ENCODE measurements around the gene KCNT1. TPM values are rescaled to one million over a fixed set of nuclear protein-coding genes. Genes with fewer than 3 reads are reported as not detected.

KCNT1 gene
- polyA plus RNA-seq, 2 of the 4 experiments (the other 2 are of a cell fraction): not detected

- H3K27ac ChIP-seq: no peak overlapping the region
- no peak overlapping the region for H3K4me2 ChIP-seq
- DNase-seq (ENCODE audit: low read depth in 1 of 2, low spot score in 1 of 2) (no peak), ATAC-seq (no peak), FAIRE-seq (no peak)
- H3K4me1 ChIP-seq: no peaks in the 10 kb centered on the region
- TF ChIP-seq RNF2 (IDR thresholded peaks at IDR 0.05; ENCODE audit: borderline replicate concordance, low read depth): no peak
- TF ChIP-seq ESRRA (IDR thresholded peaks at IDR 0.05; ENCODE audit: borderline replicate concordance, low read length): no peak
- no peak for TF ChIP-seq FOSB (CRISPR knock-in tag; IDR thresholded peaks at IDR 0.05)
- no peak for TF ChIP-seq ZNF302 (CRISPR knock-in tag; IDR thresholded peaks at IDR 0.05)
- TF ChIP-seq SMC3 (IDR thresholded peaks at IDR 0.05): no peak
- no peak for TF ChIP-seq EHMT2 (IDR thresholded peaks at IDR 0.05; ENCODE audit: low read depth)
- TF ChIP-seq SREBF2 (IDR thresholded peaks at IDR 0.05): no peak
- no peak for TF ChIP-seq ATOH8 (CRISPR knock-in tag; IDR thresholded peaks at IDR 0.05; ENCODE audit: low read depth)
- TF ChIP-seq, protein P1, sequence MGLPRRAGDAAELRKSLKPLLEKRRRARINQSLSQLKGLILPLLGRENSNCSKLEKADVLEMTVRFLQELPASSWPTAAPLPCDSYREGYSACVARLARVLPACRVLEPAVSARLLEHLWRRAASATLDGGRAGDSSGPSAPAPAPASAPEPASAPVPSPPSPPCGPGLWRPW (IDR thresholded peaks at IDR 0.05): no peak
- no peak for TF ChIP-seq ELK1 (IDR thresholded peaks at IDR 0.05; ENCODE audit: low read depth, low read length)
- TF ChIP-seq, protein P2, sequence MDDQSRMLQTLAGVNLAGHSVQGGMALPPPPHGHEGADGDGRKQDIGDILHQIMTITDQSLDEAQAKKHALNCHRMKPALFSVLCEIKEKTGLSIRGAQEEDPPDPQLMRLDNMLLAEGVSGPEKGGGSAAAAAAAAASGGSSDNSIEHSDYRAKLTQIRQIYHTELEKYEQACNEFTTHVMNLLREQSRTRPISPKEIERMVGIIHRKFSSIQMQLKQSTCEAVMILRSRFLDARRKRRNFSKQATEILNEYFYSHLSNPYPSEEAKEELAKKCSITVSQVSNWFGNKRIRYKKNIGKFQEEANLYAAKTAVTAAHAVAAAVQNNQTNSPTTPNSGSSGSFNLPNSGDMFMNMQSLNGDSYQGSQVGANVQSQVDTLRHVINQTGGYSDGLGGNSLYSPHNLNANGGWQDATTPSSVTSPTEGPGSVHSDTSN (IDR thresholded peaks at IDR 0.05): no peak
- TF ChIP-seq BCL3 (IDR thresholded peaks at IDR 0.05): no peak
- no peak for TF ChIP-seq JUNB (IDR thresholded peaks at IDR 0.05)
- no peak for TF ChIP-seq TFCP2L1 (CRISPR knock-in tag; IDR thresholded peaks at IDR 0.05)
- TF ChIP-seq POLR2AphosphoS2 (conservative IDR thresholded peaks at IDR 0.05; ENCODE audit: low read length): no peak
- TF ChIP-seq REST (IDR thresholded peaks at IDR 0.05): no peak
- ChIA-PET POLR2A (interaction anchor here (0.5 kb wide), 1 partner anchor 215 kb away, joined by 3 read pairs; the partner anchor contains the start of gene CAMSAP1), CTCF (interaction anchor here (1.0 to 1.8 kb wide), 2 partner anchors 10 to 11 kb away, joined by 3 read pairs; no protein-coding TSS in a partner anchor)
- no peak overlapping the region for H3K4me3 ChIP-seq
- no peaks in the 10 kb centered on the region for H3K9me3 ChIP-seq
- WGBS (ENCODE audit: missing lambda C conversion rate): 73% methylated on average over 3 of the region's 11 CpGs
Measured at GRCh38 chr9:135692410-135692809, 9.6 kb upstream of the KCNT1 start.

DNA sequence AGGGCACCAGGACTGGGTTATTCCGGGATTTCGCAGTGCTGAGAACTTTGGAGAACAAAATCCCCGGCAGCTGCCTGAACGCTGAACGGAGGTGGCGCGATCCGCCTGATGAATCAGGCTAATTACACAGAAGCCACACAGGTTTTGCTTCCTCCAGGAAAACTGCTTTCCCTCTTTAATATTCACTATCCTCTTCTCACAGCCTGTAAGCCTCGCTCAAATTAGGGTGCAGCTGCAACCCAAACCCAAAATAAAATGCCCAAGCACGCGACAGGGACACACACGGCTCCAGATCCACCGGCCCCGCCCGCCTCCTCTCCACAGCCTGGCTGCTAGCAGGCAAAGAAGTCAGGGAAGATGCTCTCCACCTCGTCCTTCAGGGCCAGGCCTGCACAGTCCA, 8.7 kb upstream of the KCNT1 start:
- no peak for DNase-seq (ENCODE audit: low read depth in 1 of 2, low spot score in 1 of 2)
- ATAC-seq: peak in 1 of 2 experiments; percentile 21; a peak in 1 of 6 replicates
- H3K4me1 ChIP-seq: no peaks in the 10 kb centered on the region
- no peak overlapping the region for H3K4me2 ChIP-seq
- no peak for FAIRE-seq
- 46% methylated on average over 16 of the region's 16 CpGs for WGBS (ENCODE audit: missing lambda C conversion rate)
- no peak overlapping the region for H3K27ac ChIP-seq
- CTCF ChIA-PET: interaction anchor here (1.0 to 2.1 kb wide), 4 partner anchors 9 to 12 kb away, joined by 3 to 5 read pairs (median 3); no protein-coding TSS in a partner anchor
- H3K9me3 ChIP-seq: no peaks in the 10 kb centered on the region
- no peak overlapping the region for H3K4me3 ChIP-seq
- no peak for TF ChIP-seq CHD4 (IDR thresholded peaks at IDR 0.05; ENCODE audit: borderline replicate concordance)
- TF ChIP-seq ZSCAN20 (CRISPR knock-in tag; IDR thresholded peaks at IDR 0.05): no peak
- TF ChIP-seq, protein P1 (IDR thresholded peaks at IDR 0.05): no peak
- no peak for TF ChIP-seq NR3C1 (IDR thresholded peaks at IDR 0.05)
- no peak for TF ChIP-seq FOSB (CRISPR knock-in tag; IDR thresholded peaks at IDR 0.05)
- TF ChIP-seq POLR2AphosphoS2 (conservative IDR thresholded peaks at IDR 0.05; ENCODE audit: low read length): no peak
- POLR2A ChIA-PET: no interaction called here
